HG03432 (cell line): ENCODE measurements around the gene BRCA2.
A peak's percentile ranks its signal among the peaks of the same experiment; 100 is the strongest.

Source experiments
- ATAC-seq: cut with Tn5 transposase; IDR thresholded peaks from one replicate; pipeline ENCODE4 v1.9.1; 2021; ENCODE audit warnings: mild to moderate bottlenecking, moderate library complexity; ENCODE audit not compliant: unreplicated experiment

Gene BRCA2, protein sequence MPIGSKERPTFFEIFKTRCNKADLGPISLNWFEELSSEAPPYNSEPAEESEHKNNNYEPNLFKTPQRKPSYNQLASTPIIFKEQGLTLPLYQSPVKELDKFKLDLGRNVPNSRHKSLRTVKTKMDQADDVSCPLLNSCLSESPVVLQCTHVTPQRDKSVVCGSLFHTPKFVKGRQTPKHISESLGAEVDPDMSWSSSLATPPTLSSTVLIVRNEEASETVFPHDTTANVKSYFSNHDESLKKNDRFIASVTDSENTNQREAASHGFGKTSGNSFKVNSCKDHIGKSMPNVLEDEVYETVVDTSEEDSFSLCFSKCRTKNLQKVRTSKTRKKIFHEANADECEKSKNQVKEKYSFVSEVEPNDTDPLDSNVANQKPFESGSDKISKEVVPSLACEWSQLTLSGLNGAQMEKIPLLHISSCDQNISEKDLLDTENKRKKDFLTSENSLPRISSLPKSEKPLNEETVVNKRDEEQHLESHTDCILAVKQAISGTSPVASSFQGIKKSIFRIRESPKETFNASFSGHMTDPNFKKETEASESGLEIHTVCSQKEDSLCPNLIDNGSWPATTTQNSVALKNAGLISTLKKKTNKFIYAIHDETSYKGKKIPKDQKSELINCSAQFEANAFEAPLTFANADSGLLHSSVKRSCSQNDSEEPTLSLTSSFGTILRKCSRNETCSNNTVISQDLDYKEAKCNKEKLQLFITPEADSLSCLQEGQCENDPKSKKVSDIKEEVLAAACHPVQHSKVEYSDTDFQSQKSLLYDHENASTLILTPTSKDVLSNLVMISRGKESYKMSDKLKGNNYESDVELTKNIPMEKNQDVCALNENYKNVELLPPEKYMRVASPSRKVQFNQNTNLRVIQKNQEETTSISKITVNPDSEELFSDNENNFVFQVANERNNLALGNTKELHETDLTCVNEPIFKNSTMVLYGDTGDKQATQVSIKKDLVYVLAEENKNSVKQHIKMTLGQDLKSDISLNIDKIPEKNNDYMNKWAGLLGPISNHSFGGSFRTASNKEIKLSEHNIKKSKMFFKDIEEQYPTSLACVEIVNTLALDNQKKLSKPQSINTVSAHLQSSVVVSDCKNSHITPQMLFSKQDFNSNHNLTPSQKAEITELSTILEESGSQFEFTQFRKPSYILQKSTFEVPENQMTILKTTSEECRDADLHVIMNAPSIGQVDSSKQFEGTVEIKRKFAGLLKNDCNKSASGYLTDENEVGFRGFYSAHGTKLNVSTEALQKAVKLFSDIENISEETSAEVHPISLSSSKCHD (N-terminal part only)

DNA sequence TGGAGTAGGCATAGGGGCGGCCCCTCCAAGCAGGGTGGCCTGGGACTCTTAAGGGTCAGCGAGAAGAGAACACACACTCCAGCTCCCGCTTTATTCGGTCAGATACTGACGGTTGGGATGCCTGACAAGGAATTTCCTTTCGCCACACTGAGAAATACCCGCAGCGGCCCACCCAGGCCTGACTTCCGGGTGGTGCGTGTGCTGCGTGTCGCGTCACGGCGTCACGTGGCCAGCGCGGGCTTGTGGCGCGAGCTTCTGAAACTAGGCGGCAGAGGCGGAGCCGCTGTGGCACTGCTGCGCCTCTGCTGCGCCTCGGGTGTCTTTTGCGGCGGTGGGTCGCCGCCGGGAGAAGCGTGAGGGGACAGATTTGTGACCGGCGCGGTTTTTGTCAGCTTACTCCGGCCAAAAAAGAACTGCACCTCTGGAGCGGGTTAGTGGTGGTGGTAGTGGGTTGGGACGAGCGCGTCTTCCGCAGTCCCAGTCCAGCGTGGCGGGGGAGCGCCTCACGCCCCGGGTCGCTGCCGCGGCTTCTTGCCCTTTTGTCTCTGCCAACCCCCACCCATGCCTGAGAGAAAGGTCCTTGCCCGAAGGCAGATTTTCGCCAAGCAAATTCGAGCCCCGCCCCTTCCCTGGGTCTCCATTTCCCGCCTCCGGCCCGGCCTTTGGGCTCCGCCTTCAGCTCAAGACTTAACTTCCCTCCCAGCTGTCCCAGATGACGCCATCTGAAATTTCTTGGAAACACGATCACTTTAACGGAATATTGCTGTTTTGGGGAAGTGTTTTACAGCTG lies at the start of gene BRCA2, which contains the start of gene ZAR1L:
Gene BRCA2, plus strand, starts transcription at position 271 of the 790 bp plus-strand sequence. CDS start 953 bp downstream, outside the sequence.
Gene ZAR1L, minus strand, starts transcription at position 126 of the 790 bp plus-strand sequence. CDS start 3,438 bp downstream, outside the sequence.
- peak; percentile 97 for ATAC-seq

DNA sequence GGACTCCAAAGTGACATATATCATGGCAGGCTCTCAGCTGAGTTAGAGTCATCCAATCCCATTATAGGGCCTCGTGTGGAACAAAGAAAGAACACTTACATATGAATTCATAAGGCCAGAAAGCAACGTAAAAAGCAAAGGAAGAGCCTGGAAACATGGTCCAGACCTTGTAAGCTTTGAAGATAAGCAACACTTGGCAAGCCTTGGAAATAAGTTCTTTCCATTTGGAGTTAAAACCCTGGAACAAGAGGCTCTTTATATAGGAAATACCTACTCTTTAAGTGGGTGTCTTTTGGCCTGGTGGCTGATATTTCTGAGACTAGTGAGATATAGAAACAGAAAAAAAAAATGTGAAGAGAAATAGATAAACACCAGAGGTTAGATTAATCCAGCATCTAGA lies 49.6 kb upstream of the BRCA2 start:
- no peak for ATAC-seq

DNA sequence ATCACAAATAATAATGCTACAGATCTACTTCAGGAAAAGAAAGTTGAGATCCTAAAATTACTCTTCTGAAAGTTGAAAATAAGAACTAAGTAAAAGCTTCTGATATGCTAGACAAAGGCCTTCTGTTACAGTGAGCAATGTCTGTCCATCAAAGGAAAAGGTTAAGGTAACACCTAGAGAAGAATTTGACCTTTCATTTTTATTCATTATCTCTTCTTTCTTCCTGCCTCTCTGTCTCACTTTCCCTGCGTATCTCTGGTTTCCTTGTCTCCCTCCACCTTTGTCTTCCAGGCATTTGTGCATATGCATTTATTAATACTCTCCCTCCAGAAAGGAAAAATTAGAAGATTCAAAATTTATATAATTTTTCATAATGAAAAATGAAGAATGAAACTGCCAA lies 49.2 kb upstream of the BRCA2 start:
- no peak for ATAC-seq

DNA sequence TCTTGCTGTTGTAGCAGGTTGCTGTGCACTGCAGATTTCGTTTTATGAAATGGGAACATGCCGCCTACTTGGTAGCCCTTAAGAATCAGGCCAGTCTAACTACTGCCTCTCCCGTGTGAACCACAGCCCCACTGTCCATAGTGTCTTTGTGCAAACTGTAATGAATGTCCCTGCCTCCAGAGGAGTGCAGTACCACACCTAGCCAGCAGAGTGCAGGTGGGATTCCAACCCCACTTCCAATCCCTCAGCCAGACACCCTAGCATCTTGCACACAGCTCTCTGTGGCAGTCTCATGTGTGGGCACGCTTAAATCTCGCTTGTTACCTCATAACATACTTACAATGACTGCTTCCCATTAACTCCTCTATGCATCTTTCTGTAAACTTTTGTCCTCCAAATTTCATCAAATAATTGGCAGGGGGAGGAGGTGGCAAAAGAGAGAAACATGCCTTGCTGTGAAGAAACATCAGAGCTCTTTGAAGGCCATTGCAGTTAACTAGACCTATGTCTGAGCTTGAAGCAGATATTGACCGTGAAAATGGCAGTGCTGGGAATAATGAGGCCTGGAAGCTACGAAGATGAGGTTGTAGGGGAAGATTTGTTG lies 47.4 kb upstream of the BRCA2 start:
- ATAC-seq = peak; percentile 96

DNA sequence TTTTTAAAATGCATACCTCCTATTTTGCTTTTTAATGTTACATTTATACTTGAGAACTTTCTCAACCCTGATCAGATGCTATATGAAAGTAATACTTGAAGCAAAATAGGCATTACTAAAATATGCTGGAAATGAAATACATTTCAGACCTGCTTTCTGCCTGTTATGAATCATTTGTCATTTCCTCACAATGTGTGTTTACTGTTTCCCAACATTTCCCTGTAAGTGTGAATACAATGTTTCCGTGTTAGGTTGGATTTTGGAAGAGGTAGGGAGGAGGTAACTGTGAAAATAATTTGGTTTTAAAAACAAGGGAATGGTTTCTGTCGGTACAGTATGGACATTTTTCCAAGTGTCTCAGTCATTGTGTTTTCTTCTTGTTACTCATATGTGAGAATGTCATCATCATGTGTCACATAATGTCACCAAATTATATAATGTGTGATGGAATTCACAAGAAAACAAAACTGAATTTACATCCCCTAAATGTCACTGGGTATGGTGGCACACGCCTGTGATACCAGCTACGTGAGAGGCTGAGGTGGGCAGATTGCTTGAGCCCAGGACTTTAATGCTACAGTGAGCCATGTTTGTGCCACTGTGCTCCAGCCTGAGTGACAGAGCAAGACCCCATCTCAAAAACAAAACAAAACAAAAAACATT lies 43.2 kb upstream of the BRCA2 start:
- ATAC-seq = no peak

DNA sequence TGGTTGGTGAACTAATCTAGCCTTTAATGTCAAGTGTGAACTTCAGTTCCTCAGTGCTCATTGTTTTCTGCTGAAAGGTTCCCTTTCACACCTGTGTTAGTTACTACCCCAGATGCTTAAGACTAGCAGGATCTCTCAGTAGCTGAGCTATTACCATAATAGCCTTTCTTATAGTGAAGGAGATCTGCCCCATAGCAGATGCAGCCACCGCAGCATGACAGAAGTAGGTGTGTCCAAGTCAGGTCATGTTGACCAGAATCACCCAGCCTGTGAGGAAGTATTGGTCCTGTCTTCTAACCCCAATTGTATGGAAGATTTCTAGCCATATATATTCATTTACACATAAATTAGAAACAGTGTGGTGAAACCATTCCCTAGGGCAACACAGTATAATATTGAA lies 37.5 kb upstream of the BRCA2 start:
- no peak for ATAC-seq

DNA sequence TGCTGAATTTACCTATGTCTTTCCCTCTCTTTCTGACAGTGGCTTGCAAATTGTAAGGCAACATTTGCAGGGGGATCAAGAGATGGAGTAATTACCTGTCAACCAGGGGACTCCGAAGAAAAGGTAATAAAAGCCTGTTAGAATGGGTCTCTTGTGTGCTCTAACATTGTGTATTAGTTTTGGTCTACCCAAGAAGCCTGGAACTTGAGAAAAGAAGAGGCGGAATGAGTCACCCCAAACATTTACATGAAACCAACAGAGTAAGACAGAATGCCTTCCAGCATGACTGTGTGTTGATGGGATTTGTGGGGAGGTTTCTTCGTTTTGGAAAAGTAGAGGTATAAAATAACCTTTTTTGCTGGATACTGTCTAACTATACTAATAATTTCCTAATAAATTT lies 36.9 kb upstream of the BRCA2 start:
- no peak for ATAC-seq

DNA sequence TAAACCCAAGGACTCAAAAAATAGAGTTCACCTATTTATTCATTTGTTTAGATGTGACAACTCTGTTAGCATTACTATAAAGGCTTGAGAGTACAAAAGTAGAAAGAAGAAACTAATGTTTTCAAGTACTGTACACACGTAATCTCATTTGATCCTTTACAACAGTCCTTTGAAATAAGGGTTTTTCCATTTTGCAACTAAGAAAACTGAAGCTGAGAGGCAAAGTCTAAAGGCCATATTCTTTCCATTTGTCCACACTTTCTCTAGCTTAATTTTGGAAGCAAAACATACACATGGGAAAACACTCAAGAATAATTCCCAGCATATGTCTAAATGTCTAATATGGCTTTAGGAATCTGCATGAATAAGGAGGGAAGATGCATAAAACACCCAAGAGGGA lies 34.2 kb upstream of the BRCA2 start:
- ATAC-seq = no peak

DNA sequence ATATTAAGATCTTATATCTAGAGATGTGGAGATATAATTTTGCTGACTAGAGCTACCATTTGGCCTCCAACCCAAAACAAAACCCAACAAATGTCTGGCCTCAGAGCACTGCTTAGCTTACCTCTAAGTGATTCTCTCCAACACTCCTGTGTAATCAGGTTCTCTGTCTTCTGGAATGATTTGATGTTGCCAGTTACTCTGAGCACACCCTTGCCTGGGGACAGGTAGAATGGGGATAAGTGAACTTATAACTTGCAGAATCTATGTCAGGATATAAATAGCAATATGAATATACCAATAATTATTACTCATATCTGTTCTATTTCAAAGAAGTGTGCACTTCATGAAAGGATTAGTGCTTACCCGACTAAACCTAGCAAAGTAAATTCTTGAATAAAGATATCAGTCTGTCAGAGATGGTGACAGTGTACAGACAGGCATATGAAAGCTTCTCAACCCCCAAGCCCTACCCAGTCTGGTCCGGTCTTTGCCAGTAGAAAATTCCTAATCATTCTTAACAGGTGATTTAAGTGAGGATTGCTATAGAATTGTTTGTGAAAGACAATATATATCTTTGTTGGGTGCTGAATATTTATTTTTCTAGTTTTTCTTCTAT lies 33.1 kb upstream of the BRCA2 start:
- no peak for ATAC-seq

DNA sequence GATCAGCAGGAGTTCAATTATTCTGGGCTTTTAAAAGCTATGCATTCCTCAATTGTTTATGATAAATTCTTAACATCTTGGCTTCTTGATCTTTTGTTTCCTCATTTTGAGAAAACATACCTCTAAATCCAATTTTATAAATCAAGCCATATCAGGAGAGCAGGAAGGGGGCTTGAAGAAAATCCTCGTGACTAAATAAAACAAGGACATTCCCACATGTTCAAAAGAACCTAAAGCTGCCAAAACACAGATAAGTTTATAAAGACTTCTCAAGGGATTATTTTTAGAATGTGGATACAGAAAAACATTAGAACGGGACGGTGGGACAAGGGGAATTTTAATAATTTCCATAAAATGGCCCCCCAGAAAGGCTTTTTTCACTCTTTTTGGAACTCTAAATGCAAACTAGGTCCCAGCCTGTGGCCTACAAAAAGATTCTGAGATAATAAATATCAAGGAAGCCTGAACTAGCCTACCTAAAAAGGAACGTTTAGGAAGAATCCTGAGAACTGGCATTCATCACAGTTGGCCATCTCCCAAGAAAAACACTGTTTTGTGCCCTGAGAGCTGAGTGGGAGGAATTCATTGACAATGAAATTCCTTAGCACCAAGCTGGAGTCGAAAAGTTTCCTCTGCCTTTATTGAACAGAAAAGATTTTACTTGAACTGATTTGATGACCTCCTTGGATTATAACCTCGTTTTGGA lies 30.2 kb upstream of the BRCA2 start:
- no peak for ATAC-seq

DNA sequence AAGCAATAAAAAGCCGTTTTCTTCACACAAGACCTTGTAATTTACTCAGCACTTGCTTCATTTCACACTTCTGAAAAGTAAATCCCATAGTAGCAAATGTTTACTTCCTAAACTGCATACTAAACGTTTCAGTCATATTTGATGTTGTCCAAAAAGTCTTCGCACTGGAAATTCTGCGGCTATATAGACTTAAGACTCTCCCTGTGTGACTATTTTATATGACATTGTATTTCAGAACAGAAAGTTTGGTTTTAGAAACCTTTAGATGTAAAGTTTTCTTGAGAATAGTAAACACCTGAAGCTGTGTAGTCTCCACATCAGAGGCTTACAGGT lies 29.7 kb upstream of the BRCA2 start:
- ATAC-seq = no peak

DNA sequence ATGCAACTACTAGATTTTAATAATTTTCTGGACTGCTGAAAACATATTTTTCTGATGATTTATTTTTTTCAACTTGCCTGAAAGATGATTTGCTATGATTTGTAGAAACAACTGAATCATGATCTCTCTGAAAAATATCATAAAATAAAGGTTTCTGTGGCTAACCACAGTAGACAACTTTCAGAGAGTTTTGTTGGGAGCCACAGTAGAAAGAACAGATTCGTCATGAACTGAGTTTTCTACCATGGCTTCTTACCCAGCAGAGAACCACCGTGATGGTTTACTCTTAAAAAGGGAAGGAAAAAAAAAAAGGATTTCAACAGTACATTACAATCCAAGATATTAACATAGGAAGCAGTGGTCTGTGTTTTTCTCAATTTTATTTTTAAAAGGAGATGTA lies 18.1 kb upstream of the BRCA2 start:
- no peak for ATAC-seq

DNA sequence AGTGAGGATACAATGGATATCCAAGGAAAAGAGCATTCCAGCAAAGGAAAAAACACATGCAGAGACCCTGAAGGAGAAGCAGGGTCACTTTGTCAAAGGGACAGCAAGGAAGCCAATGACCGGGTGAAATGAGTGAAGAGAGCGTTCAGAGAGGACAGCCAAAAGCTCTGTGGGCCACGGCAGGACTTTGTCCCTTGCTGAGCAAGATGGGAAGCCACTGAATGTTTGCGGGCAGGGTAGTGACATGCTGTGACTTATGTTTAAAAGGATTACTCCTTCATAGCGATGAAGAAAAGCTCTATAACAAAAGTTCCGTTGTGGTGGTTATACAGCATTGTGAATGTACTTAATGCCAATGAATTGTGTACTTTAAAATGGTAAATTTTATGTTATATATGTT lies 16.6 kb upstream of the BRCA2 start:
- no peak for ATAC-seq

DNA sequence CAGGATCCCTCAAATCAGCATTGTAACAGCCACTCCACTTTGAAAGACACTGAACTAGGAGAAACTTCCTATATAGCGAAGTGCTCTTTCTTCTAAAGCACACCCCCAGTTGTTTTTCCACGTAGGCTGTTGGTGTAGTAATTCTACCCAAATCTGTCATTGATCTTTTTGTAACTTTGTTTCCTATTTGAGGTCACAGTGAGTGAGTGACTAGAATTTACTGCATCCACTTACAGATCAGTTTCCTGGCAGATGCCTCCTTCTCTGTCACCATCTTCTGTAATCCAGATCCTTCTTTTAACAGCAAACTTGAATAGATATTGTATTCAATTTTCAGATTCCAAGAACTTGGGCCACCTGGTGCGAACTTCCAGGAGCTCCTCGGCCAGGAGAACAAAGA lies 15.4 kb upstream of the BRCA2 start:
- ATAC-seq = no peak

DNA sequence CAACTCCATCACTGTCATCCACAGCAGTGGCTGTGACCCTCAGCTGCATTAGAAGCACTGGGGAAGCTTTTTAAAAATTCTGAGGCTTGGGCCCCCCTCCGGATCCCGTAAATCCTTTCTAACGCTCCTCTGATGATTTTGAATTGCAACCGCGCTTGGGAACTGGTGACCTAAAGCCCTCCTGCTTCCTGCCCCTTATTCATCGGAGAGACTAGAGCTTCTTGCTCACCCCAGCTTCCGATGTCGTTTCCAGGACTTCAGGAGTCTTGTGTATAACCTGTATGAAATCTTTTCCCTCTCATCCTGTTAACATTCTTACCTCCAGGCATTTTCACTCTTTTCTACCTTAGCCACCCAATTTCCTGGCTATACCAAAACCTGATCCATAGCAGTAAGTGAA lies 14.9 kb upstream of the BRCA2 start:
- ATAC-seq = no peak

DNA sequence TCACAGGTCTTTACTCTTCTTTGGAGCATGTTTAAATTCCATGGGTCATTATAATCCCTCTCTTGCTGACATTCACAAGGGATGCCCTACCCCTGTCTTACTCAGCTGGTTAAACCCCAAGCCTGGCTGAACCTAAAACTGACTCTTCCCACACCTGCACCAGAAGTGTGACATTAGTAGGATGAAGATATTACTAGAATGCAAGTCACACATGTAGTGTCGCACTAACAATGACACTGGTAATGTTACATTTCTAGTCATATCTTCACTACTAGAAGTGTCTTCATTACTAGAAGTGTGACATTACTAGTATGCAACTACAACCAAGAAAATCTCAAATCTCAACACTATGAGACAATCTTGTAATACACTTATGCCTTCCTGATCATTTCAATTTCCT lies 14.4 kb upstream of the BRCA2 start:
- no peak for ATAC-seq

DNA sequence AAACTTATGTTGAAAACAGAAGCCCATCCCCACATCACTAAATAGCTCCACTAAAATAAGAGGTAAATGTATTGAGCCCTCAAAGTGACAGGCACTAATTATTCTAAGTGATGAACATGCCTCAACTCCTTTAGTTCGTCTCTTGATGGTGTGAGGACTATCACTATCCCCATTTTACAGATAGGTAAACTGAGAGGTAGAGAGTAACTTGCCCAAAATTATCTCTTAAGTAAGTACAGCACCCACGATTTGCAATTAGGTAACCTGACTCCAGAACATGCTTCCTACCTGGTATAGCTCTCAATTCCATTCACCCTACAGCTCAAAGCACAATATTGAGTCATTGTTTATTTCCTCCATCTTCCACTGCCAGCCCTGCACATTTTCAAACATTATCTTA lies 12.8 kb upstream of the BRCA2 start:
- ATAC-seq = no peak

DNA sequence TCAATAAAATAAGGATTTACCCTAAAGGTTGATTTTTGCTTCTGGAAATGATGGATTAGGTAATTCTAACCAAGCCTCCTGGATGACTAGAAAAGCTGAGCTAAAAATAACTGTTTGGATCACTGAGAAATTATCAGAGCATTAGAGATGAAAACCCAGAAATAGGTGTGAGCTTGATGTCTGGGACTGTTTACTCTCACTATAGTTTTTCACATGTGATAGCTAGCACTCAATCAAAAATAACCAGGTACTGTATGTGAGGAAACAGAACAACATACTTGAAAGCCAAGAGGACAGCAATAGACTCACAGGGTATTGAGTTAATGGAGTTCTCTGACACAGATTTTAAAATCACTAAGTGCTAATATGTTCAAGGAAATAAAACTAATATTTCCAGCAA lies 9.7 kb upstream of the BRCA2 start:
- ATAC-seq = no peak
